ENCODE measurements around the gene NBAS. TPM values are rescaled to one million over a fixed set of nuclear protein-coding genes. Genes with fewer than 3 reads are reported as not detected.

The NBAS gene
- total and polyA plus RNA-seq, 2 of the 4 experiments (the other 2 are of a cell fraction): 22.3 to 105 TPM

DNA sequence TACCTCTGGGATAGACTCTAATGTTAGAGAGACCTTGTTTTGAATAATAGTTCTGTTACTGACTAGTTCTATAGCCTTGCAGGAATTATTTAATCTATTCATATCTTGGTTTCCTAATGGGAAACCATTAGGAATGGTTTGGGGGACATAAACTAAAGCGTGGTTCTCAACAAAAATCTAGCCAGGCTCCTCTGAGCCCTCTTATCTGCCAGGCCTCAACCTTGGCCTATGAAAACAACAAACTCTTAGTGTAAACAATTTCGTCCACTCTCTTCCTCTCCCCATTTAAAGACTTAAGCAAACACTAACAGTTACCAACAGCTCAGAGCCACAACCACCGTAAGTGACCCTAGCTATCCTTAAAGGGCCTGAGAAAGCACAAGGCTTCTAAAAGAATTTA lies 10.6 kb upstream of the NBAS start:
- Histone ChIP-seq H3K4me3 (ENCODE audit: insufficient read depth, low read depth, low read length) (no peak overlapping the region), H3K23ac (ENCODE audit: low read depth, low read length) (no peak overlapping the region), H2BK5ac (ENCODE audit: low read depth, low read length, poor library complexity, severe bottlenecking) (no peak overlapping the region), H3K27me3 (ENCODE audit: control insufficient read depth, insufficient read depth, low read length) (no peaks in the 10 kb centered on the region), H3K27ac (ENCODE audit: insufficient read depth, low read length) (no peak overlapping the region), H4K91ac (ENCODE audit: insufficient read depth, low read depth, low read length) (no peak overlapping the region), H3K36me3 (ENCODE audit: control insufficient read depth, insufficient read depth, low read length) (no peaks in the 10 kb centered on the region), H3K9me1 (ENCODE audit: insufficient read depth, low read length) (no peaks in the 10 kb centered on the region), H3K56ac (ENCODE audit: extremely low read depth, insufficient read depth, low read length) (no peak overlapping the region), H3K9ac (ENCODE audit: low read depth, low read length) (no peak overlapping the region), H3K14ac (replicated peaks; ENCODE audit: low read depth, low read length) (no peak overlapping the region), H2BK120ac (ENCODE audit: low read depth, low read length) (no peak overlapping the region), H4K8ac (ENCODE audit: low read depth in 2 of 2, low read length in 2 of 2) (no peak overlapping the region), H3K79me1 (ENCODE audit: low read depth in 1 of 2, low read length in 2 of 2) (no peaks in the 10 kb centered on the region), H2AK9ac (replicated peaks; ENCODE audit: low read depth, low read length, poor library complexity) (no peak overlapping the region), H3K4me2 (ENCODE audit: low read depth, low read length) (no peak overlapping the region), H2AK5ac (ENCODE audit: low read depth, low read length) (no peak overlapping the region), H2AFZ (replicated peaks; ENCODE audit: low read length, poor library complexity) (no peak overlapping the region), H3K4me1 (ENCODE audit: control insufficient read depth, insufficient read depth, low read length) (no peaks in the 10 kb centered on the region), H4K5ac (ENCODE audit: low read depth, low read length) (no peak overlapping the region), H2BK15ac (ENCODE audit: low read depth, low read length) (no peak overlapping the region), H3K4ac (ENCODE audit: low read depth, low read length) (no peak overlapping the region), H4K20me1 (ENCODE audit: insufficient read depth, low read length) (no peaks in the 10 kb centered on the region), H3K18ac (ENCODE audit: low read depth, low read length) (no peak overlapping the region), H3K9me3 (ENCODE audit: control insufficient read depth, insufficient read depth, low read length) (no peaks in the 10 kb centered on the region), H2BK20ac (ENCODE audit: low read depth, low read length) (no peak overlapping the region)
- intact Hi-C loops (cut with micrococcal nuclease): loop anchor here (10.0 kb wide), 1 partner anchor 1057 kb away; no protein-coding TSS in a partner anchor
- DNase-seq: no peak
- 0% methylated on average over 1 of the region's 3 CpGs; no CpG with 5 or more reads in 1 of the 2 experiments for WGBS, 2 experiments (ENCODE audit: extremely low coverage in 2 of 2, insufficient read length in 1 of 2)
- no TSS peak for BruUV-seq (replicated peaks)
- no peak for ATAC-seq (ENCODE audit: low read depth)
- in situ Hi-C loops (cut with MboI; ENCODE audit: low sequenced_read_pairs): no loop called here
- CTCF ChIA-PET: interaction anchor here (0.6 to 0.7 kb wide), 2 partner anchors 15 to 378 kb away, joined by 3 read pairs; no protein-coding TSS in a partner anchor
- TF ChIP-seq FOS (IDR thresholded peaks at IDR 0.05; ENCODE audit: low read depth, low read length) (no peak), MAZ (IDR thresholded peaks at IDR 0.05; ENCODE audit: borderline replicate concordance, low read depth, low read length) (no peak), POLR2A (IDR thresholded peaks at IDR 0.05; ENCODE audit: low read depth, low read length) (no peak), RFX5 (IDR thresholded peaks at IDR 0.05; ENCODE audit: low read depth, low read length) (no peak), CHD1 (IDR thresholded peaks at IDR 0.05; ENCODE audit: low read depth, low read length) (no peak), BHLHE40 (IDR thresholded peaks at IDR 0.05; ENCODE audit: low read depth, low read length) (no peak), SMC3 (IDR thresholded peaks at IDR 0.05; ENCODE audit: low read depth, low read length) (no peak), RAD21 (IDR thresholded peaks at IDR 0.05; ENCODE audit: low read length) (no peak), MXI1 (IDR thresholded peaks at IDR 0.05; ENCODE audit: borderline replicate concordance, low read depth, low read length) (no peak), NFE2L2 (IDR thresholded peaks at IDR 0.05; ENCODE audit: low read depth, low read length) (no peak)
- TF ChIP-seq, protein P1, sequence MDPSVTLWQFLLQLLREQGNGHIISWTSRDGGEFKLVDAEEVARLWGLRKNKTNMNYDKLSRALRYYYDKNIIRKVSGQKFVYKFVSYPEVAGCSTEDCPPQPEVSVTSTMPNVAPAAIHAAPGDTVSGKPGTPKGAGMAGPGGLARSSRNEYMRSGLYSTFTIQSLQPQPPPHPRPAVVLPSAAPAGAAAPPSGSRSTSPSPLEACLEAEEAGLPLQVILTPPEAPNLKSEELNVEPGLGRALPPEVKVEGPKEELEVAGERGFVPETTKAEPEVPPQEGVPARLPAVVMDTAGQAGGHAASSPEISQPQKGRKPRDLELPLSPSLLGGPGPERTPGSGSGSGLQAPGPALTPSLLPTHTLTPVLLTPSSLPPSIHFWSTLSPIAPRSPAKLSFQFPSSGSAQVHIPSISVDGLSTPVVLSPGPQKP (IDR thresholded peaks at IDR 0.05; ENCODE audit: borderline replicate concordance, low read depth, low read length): no peak
- TF ChIP-seq, protein P2, sequence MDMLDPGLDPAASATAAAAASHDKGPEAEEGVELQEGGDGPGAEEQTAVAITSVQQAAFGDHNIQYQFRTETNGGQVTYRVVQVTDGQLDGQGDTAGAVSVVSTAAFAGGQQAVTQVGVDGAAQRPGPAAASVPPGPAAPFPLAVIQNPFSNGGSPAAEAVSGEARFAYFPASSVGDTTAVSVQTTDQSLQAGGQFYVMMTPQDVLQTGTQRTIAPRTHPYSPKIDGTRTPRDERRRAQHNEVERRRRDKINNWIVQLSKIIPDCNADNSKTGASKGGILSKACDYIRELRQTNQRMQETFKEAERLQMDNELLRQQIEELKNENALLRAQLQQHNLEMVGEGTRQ (IDR thresholded peaks at IDR 0.05; ENCODE audit: low read depth, low read length): no peak
- POLR2A ChIA-PET (ENCODE audit: unreplicated experiment): no interaction called here
- dilution Hi-C loops (cut with HindIII; ENCODE audit: low sequenced_read_pairs, unreplicated experiment): no loop called here

All from IMR-90 (cell line).